CD4-positive, alpha-beta T cell treated with Interleukin-15 for 1 hour (primary cell): Measurements from ENCODE around the gene NEMF.
"Not testable (repeated sequence)": the region's sequence is repeated elsewhere in the genome, so short reads cannot be mapped to it uniquely, and the experiment has no call there.

Experiments
- DNase-seq: peaks from one replicate; pipeline ENCODE4 v3.0.0-alpha.2; 2020

Gene NEMF

GRCh38 chr14:49852301-49853157 lies at the start of gene NEMF:
Gene NEMF, minus strand, starts transcription at chr14:49852788. Its CDS starts 35 bp downstream, at chr14:49852753.
- peak; percentile 76 for DNase-seq

GRCh38 chr14:49900973-49901372 lies 48.4 kb upstream of the NEMF start:
- no peak for DNase-seq

GRCh38 chr14:49898485-49898884 lies 45.9 kb upstream of the NEMF start:
- DNase-seq, result no peak

GRCh38 chr14:49897965-49898364 lies 45.4 kb upstream of the NEMF start:
- DNase-seq, result no peak

GRCh38 chr14:49897414-49897813 lies 44.8 kb upstream of the NEMF start:
- no peak for DNase-seq

GRCh38 chr14:49896966-49897365 lies 44.4 kb upstream of the NEMF start:
- DNase-seq, result no peak

GRCh38 chr14:49896272-49896671 lies 43.7 kb upstream of the NEMF start:
- DNase-seq, result not testable (repeated sequence)

- no peak for DNase-seq
These were observed 42.9 kb upstream of the NEMF start for GRCh38 chr14:49895480-49895879.

- not testable (repeated sequence) for DNase-seq
These were observed 41.9 kb upstream of the NEMF start for GRCh38 chr14:49894214-49895107.

GRCh38 chr14:49893309-49894213 lies 41.0 kb upstream of the NEMF start:
- peak; percentile 81 for DNase-seq

- peak; percentile 97 for DNase-seq
These were observed 40.2 kb upstream of the NEMF start, which contains the start of gene ARF6 for GRCh38 chr14:49892636-49893308. Gene ARF6, plus strand, starts transcription at chr14:49893082. Its CDS starts 655 bp downstream, at chr14:49893737.

GRCh38 chr14:49892301-49892635 lies 39.7 kb upstream of the NEMF start:
- DNase-seq, result peak; percentile 66

- no peak for DNase-seq
These were observed 35.7 kb upstream of the NEMF start for GRCh38 chr14:49888293-49888692.

GRCh38 chr14:49886523-49886922 lies 33.9 kb upstream of the NEMF start:
- DNase-seq, result no peak

GRCh38 chr14:49882826-49883694 lies 30.5 kb upstream of the NEMF start:
- DNase-seq, result peak; percentile 22

GRCh38 chr14:49881350-49882001 lies 28.9 kb upstream of the NEMF start:
- DNase-seq, result no peak

- DNase-seq, result no peak
These were observed 27.9 kb upstream of the NEMF start for GRCh38 chr14:49880267-49881064.

- peak; percentile 73 for DNase-seq
These were observed 27.1 kb upstream of the NEMF start for GRCh38 chr14:49879646-49880204.

GRCh38 chr14:49876563-49877127 lies 24.1 kb upstream of the NEMF start:
- no peak for DNase-seq
